NCI-H748 (cell line): ENCODE data around the gene TRIM47.
"Not testable (repeated sequence)": the region's sequence is repeated elsewhere in the genome, so short reads cannot be mapped to it uniquely, and the experiment has no call there.

Source experiments
- DNase-seq: peaks from one replicate; lab custom pipeline; 2025; ENCODE audit not compliant: unreplicated experiment; lab: John Stamatoyannopoulos, UW

The TRIM47 gene

GRCh38 chr17:75892556-75893224, 14.3 kb upstream of the TRIM47 start:
- no peak for DNase-seq

- no peak for DNase-seq
Measured at GRCh38 chr17:75891605-75892555, 13.5 kb upstream of the TRIM47 start.

- peak; percentile 11 for DNase-seq
Measured at GRCh38 chr17:75891022-75891604, 12.7 kb upstream of the TRIM47 start.

- DNase-seq, result no peak
Measured at GRCh38 chr17:75889454-75889853, 11.1 kb upstream of the TRIM47 start.

- DNase-seq, result no peak
Measured at GRCh38 chr17:75888484-75888883, 10.1 kb upstream of the TRIM47 start.

GRCh38 chr17:75885860-75886259, 7.5 kb upstream of the TRIM47 start:
- DNase-seq, result not testable (repeated sequence)

GRCh38 chr17:75885431-75885830, 7.0 kb upstream of the TRIM47 start:
- no peak for DNase-seq

GRCh38 chr17:75881678-75882454, 3.5 kb upstream of the TRIM47 start:
- no peak for DNase-seq

- DNase-seq, result no peak
Measured at GRCh38 chr17:75880266-75880665, 1.9 kb upstream of the TRIM47 start.

- peak; percentile 73 for DNase-seq
Measured at GRCh38 chr17:75877752-75878173, 618 bp downstream of the TRIM47 start.

GRCh38 chr17:75876938-75877751, 1.2 kb downstream of the TRIM47 start:
- DNase-seq, result no peak

- DNase-seq, result no peak
Measured at GRCh38 chr17:75876190-75876937, 2.0 kb downstream of the TRIM47 start.

GRCh38 chr17:75875940-75876189, 2.5 kb downstream of the TRIM47 start:
- DNase-seq, result no peak

- DNase-seq, result no peak
Measured at GRCh38 chr17:75875182-75875939, 3.0 kb downstream of the TRIM47 start.

- DNase-seq, result no peak
Measured at GRCh38 chr17:75874323-75875181, 3.8 kb downstream of the TRIM47 start.

- DNase-seq, result no peak
Measured at GRCh38 chr17:75873587-75874322, 4.6 kb downstream of the TRIM47 start.
